Karpas-422 (cell line): Measurements from ENCODE around the gene PLD6. TPM values are rescaled to one million over a fixed set of nuclear protein-coding genes. Genes with fewer than 3 reads are reported as not detected.

ENCODE experiments used
- DNase-seq: peaks from one replicate; pipeline ENCODE4 v3.0.0-alpha.2; 2015
- H2AFZ ChIP-seq: fragments of 200-600 bp; sonication (generic); 2 replicates; pipeline ENCODE4 v1.6.1; 2014; ENCODE audit warnings: antibody characterized with exemption, low read length, mixed read lengths
- H3K27ac ChIP-seq: fragments of 200-600 bp; sonication (generic); 2 replicates; pipeline ENCODE4 v1.5.1; 2014; ENCODE audit warnings: mild to moderate bottlenecking, low read length, moderate library complexity
- H3K27me3 ChIP-seq: fragments of 200-600 bp; sonication (generic); 2 replicates; pipeline ENCODE4 v1.6.1; 2014; ENCODE audit warnings: low read length, mixed read lengths
- H3K36me3 ChIP-seq: fragments of 200-600 bp; sonication (generic); 2 replicates; pipeline ENCODE4 v1.6.1; 2014; ENCODE audit warnings: low read length, mixed read lengths; ENCODE audit not compliant: insufficient read depth
- H3K4me1 ChIP-seq: fragments of 200-600 bp; sonication (generic); 2 replicates; pipeline ENCODE4 v1.6.1; 2014; ENCODE audit warnings: mild to moderate bottlenecking, low read length, mixed read lengths
- H3K4me2 ChIP-seq: fragments of 200-600 bp; sonication (generic); 2 replicates; pipeline ENCODE4 v1.6.1; 2014; ENCODE audit warnings: low read length, low read depth, mild to moderate bottlenecking; ENCODE audit not compliant: poor library complexity, severe bottlenecking
- H3K4me3 ChIP-seq: fragments of 200-600 bp; sonication (generic); 2 replicates; pipeline ENCODE4 v1.5.1; 2014; ENCODE audit warnings: mild to moderate bottlenecking, antibody characterized with exemption, low read length, mixed read lengths
- H3K79me2 ChIP-seq: fragments of 200-600 bp; sonication (generic); 2 replicates; pipeline ENCODE4 v1.6.1; 2014; ENCODE audit warnings: mild to moderate bottlenecking, low read length, mixed read lengths
- H3K9ac ChIP-seq: fragments of 200-600 bp; sonication (generic); 2 replicates; pipeline ENCODE4 v1.6.0; 2014; ENCODE audit warnings: low read length
- H3K9me2 ChIP-seq: fragments of 200-600 bp; sonication (generic), shearing (Covaris generic); replicated peaks from 2 replicates; pipeline ENCODE4 v1.6.0; 2014; ENCODE audit warnings: mild to moderate bottlenecking, low read length, moderate library complexity; ENCODE audit not compliant: insufficient read depth
- H3K9me3 ChIP-seq: fragments of 300-700, 200-600 bp; sonication (generic); 2 replicates; pipeline ENCODE4 v1.6.1; 2014; ENCODE audit warnings: low read length, mixed read lengths
- H4K20me1 ChIP-seq: fragments of 200-600 bp; sonication (generic); 2 replicates; pipeline ENCODE4 v1.6.1; 2014; ENCODE audit warnings: mild to moderate bottlenecking, antibody characterized with exemption, low read length, low read depth; ENCODE audit not compliant: insufficient read depth
- total RNA-seq: library from RNA; depleted of rRNA; stranded (reverse); fragments of >200 nt; shearing (Covaris generic); gene quantifications from 2 replicates; pipeline ENCODE4 v1.2.3, GENCODE V29; 2014; ENCODE audit warnings: low replicate concordance

PLD6 gene
- total RNA-seq, 1 experiment from 2014 or later, result not detected

DNA sequence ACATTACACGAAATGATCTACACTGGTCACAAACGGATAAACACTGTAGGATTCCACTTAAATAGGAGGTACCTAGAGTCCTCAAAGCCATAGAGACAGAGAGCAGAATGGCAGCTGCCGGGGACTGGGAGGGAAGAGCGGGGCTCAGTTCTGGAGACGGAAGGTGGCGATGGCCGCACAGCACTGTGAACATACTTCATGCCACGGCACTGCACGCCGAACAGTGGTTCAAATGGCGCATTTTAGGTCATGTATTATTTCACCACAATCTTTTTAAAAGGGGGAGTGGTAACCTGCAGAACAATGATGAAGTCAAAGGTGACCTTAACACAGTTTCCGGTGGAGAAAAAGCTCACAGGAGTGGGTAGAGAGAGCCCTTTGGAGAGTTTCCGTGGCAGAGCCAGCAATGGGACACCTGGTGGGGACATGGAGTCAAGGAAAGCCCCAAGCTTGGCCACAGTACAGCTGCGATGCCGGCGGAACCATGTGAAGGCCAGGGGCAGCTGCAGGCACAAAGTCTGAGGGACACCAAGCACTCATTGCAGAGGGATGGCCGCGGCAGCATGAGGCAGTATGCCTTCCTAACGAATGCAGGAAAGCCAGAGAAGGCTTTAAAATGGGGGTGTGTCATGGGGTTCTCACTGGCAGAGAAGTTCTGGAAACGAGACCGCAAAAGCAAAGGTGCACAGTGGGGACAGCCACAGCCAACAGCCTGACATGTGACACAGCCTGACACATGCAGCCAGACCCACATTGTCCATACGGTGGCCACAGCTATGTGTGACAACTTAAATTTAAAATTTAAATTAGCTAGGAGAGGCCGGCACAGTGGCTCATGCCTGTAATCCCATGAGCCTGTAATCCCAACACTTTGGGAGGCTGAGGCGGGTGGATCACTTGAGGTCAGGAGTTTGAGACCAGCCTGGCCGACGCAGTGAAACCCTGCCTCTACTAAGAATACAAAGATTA, 23.6 kb upstream of the PLD6 start:
- no peaks in the 10 kb centered on the region for H4K20me1 ChIP-seq
- no peak overlapping the region for H3K9ac ChIP-seq
- no peaks in the 10 kb centered on the region for H3K4me1 ChIP-seq
- no peaks in the 10 kb centered on the region for H3K9me3 ChIP-seq
- H3K4me3 ChIP-seq, result no peak overlapping the region
- no peak overlapping the region for H3K4me2 ChIP-seq
- no peak for DNase-seq
- 0 out of 2 replicates have a peak, but pooled peaks cover 3% of the 10 kb centered on the region for H3K36me3 ChIP-seq
- H3K79me2 ChIP-seq, result no peaks in the 10 kb centered on the region; the same call in 1 of the 2 replicates
- H3K27ac ChIP-seq, result no peak overlapping the region
- H3K9me2 ChIP-seq, result no peaks in the 10 kb centered on the region
- H2AFZ ChIP-seq, result no peak overlapping the region
- no peaks in the 10 kb centered on the region for H3K27me3 ChIP-seq

DNA sequence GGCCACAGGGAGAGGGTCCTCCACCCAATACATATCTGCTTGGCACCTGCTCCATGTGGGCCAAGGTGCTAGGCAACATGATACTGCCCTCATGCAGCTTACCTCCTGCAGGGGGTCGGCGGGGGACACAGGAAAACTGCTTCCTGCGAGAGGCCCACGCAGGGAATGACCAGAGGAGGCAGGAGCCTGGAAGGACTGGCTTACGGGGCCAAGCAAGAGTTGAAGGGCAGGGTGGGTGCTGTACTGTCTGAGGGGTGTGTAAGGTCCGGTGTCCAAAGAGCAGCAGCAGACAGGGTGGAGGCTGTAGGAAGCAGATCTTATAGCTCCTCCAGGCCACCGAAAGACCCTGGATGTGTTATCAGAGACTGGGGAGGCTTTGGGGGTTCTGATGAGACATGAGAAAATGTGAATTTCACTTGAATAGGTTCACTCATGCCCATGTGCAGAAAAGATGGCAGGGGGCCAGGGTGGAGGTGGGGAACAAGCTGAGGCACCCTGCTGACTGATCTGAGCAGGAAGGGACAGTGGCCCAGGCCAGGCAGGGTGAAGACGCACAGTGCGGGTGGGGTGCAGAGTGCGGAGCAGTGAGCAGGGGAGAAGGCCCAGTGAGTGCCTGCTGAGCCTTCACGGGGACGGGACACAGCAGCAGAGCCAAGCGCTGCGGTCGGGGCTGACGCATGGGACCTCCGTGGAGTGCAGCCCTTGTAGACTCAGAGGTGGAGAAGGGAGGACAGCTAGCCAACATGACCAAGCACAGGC, 22.6 kb upstream of the PLD6 start:
- no peak overlapping the region for H3K4me2 ChIP-seq
- no peak overlapping the region for H3K9ac ChIP-seq
- 0 out of 2 replicates have a peak, but pooled peaks cover 3% of the 10 kb centered on the region for H3K36me3 ChIP-seq
- H4K20me1 ChIP-seq, result no peaks in the 10 kb centered on the region
- no peak for DNase-seq
- no peaks in the 10 kb centered on the region for H3K27me3 ChIP-seq
- no peak overlapping the region for H3K4me3 ChIP-seq
- H3K4me1 ChIP-seq, result no peaks in the 10 kb centered on the region
- no peak overlapping the region for H3K27ac ChIP-seq
- H3K9me3 ChIP-seq, result no peaks in the 10 kb centered on the region
- H3K79me2 ChIP-seq, result no peaks in the 10 kb centered on the region
- H2AFZ ChIP-seq, result no peak overlapping the region
- no peaks in the 10 kb centered on the region for H3K9me2 ChIP-seq

DNA sequence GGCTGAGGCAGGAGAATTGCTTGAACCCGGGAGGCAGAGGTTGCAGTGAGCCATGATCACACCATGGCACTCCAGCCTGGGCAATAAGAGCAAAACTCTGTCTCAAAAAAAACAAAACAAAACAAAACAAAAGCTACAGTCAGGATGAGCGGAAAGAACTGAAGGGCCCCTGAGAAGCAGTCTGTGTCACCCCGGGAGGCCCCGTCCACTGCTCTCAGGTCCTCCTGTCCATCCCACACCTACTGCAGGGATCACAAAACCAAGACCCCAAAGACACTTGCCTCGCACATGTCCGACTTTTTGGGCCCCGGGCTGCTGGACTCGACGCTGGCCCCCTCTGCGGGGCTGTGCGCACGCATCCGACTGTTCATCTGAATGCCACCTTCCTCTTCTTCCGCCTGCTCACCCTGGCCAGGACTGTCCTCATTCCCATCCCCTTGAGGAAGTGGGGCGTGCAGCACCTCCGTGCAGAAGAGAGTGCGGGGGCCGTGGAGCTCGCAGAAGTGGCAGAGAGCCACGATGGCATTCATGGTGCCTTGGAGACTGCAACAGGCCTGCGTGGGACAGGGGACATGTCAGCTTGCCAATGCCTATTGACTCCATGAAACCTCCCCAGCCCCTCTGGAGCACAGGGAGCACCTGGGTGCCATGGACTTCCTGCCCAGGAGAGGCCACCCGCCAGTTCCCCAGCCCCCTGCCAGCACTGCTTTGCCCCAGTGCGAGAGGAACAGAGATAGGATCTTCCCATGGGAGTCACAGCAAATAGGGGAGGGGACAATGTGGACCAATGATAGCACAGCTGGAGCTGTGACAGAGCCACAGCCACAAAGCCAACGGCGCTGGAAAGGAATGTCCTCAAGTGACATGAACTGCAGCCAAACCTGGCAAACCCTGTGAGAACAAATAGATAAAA, 21.7 kb upstream of the PLD6 start:
- H3K9ac ChIP-seq, result no peak overlapping the region
- DNase-seq, result no peak
- H3K4me2 ChIP-seq, result no peak overlapping the region
- H3K4me3 ChIP-seq, result no peak overlapping the region
- no peaks in the 10 kb centered on the region for H4K20me1 ChIP-seq
- H2AFZ ChIP-seq, result no peak overlapping the region
- no peaks in the 10 kb centered on the region for H3K27me3 ChIP-seq
- no peak overlapping the region for H3K27ac ChIP-seq
- no peaks in the 10 kb centered on the region for H3K4me1 ChIP-seq
- 0 out of 2 replicates have a peak, but pooled peaks cover 3% of the 10 kb centered on the region for H3K36me3 ChIP-seq
- no peaks in the 10 kb centered on the region for H3K9me2 ChIP-seq
- no peaks in the 10 kb centered on the region for H3K79me2 ChIP-seq
- no peaks in the 10 kb centered on the region for H3K9me3 ChIP-seq

DNA sequence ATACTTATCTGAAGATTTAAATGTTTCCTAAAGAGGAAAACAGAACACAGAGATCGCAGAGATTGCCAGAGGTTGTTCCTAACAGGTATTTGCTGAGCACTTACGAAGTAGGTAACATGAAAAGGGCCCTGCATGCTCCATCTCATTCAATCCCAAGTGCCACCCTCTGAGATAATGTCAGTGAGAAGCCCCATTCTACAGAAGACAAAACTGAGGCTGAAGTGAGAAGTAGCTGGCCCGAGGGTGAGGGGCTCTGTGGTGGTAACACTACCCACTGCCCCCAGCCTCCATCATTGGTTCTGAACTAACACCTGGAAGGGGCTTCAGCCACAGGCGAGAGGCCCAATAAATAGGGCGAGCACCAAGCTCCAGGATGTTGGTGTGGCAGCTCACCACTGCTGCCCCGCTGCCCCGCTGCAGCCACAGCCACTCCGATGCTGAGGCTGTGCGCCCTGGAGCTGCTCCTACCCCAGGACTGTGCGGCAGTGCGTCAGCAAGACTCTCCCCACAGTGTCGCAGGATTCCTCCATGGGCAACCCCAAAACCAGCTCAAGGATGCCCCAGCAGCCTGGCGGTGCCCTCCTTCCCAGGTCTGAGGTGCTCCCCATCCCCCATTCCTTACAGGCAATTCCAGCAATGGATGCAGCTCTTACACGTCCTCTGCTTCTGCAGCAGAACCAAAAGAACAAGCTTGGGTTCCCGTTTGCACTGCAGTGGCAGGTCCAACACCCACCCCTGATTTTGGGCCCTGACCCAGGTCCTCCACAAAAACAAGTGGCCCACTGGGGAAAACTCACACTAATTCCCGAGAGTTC, 20.5 kb upstream of the PLD6 start:
- H3K4me3 ChIP-seq, result no peak overlapping the region
- H2AFZ ChIP-seq, result no peak overlapping the region
- H4K20me1 ChIP-seq, result no peaks in the 10 kb centered on the region
- no peaks in the 10 kb centered on the region for H3K27me3 ChIP-seq
- H3K36me3 ChIP-seq, result 0 out of 2 replicates have a peak, but pooled peaks cover 3% of the 10 kb centered on the region
- H3K27ac ChIP-seq, result no peak overlapping the region
- no peaks in the 10 kb centered on the region for H3K9me3 ChIP-seq
- no peak overlapping the region for H3K9ac ChIP-seq
- H3K4me2 ChIP-seq, result no peak overlapping the region
- H3K79me2 ChIP-seq, result no peaks in the 10 kb centered on the region
- no peaks in the 10 kb centered on the region for H3K9me2 ChIP-seq
- no peaks in the 10 kb centered on the region for H3K4me1 ChIP-seq
- no peak for DNase-seq

DNA sequence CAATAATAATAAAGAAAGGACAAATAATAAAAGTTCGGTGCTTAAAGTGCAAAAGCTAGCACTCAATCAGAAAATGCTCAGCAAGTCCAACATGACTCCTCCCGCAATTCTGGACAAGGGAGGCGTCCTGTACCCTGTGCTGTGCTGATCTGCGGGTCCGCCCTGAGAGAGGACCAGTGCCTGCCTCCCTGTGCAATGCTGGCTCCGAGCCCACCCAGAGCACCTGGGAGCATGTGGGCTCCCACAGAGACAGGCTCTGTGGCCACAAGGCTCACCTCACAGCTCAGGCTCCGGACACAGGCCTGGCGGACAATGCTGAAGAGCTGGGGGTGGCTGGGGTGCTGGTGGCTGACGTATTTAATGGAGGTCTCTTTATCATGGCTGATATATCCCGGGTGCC, 19.8 kb upstream of the PLD6 start:
- H4K20me1 ChIP-seq, result no peaks in the 10 kb centered on the region
- H3K4me2 ChIP-seq, result no peak overlapping the region
- 0 out of 2 replicates have a peak, but pooled peaks cover 3% of the 10 kb centered on the region for H3K36me3 ChIP-seq

DNA sequence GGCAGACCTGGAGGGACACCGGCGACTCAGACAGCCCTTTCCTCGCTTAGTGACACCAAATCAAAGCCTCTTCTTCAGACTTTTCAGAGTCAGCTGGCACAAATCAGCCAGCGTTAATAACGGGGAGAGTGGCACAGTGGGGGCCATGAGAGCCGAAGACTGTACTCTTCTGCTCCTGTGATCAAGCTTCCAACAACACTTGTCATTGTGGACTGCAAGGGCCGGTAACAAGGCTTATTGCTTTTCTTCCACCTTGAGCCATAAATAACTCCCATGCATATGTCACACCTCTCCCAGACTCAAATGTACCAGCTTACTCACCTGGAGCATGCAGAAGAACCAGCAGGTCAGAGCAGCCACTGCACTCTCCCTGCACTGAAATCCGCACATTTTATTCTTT, 18.0 kb upstream of the PLD6 start:
- Histone ChIP-seq H3K27me3 (no peaks in the 10 kb centered on the region), H3K79me2 (no peaks in the 10 kb centered on the region), H3K9me3 (no peaks in the 10 kb centered on the region), H3K4me1 (no peaks in the 10 kb centered on the region), H3K36me3 (no peaks in the 10 kb centered on the region), H3K9me2 (no peaks in the 10 kb centered on the region), H3K27ac (no peak overlapping the region), H4K20me1 (no peaks in the 10 kb centered on the region), H3K9ac (no peak overlapping the region), H3K4me3 (no peak overlapping the region), H2AFZ (no peak overlapping the region), H3K4me2 (no peak overlapping the region)
- no peak for DNase-seq

More for the DNA sequence above, 19.8 kb upstream of the PLD6 start:
- no peak overlapping the region for H2AFZ ChIP-seq
- no peak for DNase-seq
- no peak overlapping the region for H3K4me3 ChIP-seq
- H3K9me3 ChIP-seq, result no peaks in the 10 kb centered on the region
- H3K9ac ChIP-seq, result no peak overlapping the region
- no peaks in the 10 kb centered on the region for H3K9me2 ChIP-seq
- no peak overlapping the region for H3K27ac ChIP-seq
- H3K4me1 ChIP-seq, result no peaks in the 10 kb centered on the region
- no peaks in the 10 kb centered on the region for H3K79me2 ChIP-seq
- no peaks in the 10 kb centered on the region for H3K27me3 ChIP-seq

DNA sequence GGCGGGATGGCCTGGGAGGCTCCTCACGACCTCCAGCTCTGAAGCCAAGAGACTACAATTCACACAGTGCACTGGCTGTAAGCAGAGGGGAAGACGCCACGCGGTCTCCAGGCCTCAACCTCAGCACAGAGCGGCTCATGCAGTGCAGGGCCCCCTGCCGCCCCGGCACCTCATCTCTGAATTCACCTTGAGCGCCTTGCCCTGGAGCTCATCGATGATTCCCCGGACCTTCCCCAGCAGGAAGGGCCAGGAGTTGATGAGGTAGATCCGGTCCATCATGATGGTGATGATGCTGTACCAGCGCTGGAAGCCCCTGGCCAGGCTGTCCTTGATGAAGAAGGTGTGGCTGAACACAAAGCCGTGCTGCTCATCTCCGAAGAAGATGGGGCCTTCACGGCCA, 17.6 kb upstream of the PLD6 start:
- Histone ChIP-seq H3K4me2 (no peak overlapping the region), H3K4me3 (no peak overlapping the region), H4K20me1 (no peaks in the 10 kb centered on the region), H3K27ac (no peak overlapping the region), H3K79me2 (no peaks in the 10 kb centered on the region), H3K9me2 (no peaks in the 10 kb centered on the region), H3K4me1 (no peaks in the 10 kb centered on the region), H3K27me3 (no peaks in the 10 kb centered on the region), H3K36me3 (no peaks in the 10 kb centered on the region), H3K9me3 (no peaks in the 10 kb centered on the region), H2AFZ (no peak overlapping the region), H3K9ac (no peak overlapping the region)
- no peak for DNase-seq
